BJ (cell line): Measurements from ENCODE around the gene GCNT3. TPM values are rescaled to one million over a fixed set of nuclear protein-coding genes. Genes with fewer than 3 reads are reported as not detected.

Experiments
- CTCF ChIA-PET: fragments of 350-600 bp; formaldehyde crosslinking; extraction: SDS; loops from one replicate; lab custom pipeline; 2021; ENCODE audit warnings: antibody characterized with exemption, inconsistent platforms; lab: Yijun Ruan, JAX
- POLR2A ChIA-PET: fragments of 300-600 bp; sonication (Branson Sonifier 250); formaldehyde crosslinking; extraction: SDS; loops from one replicate; lab custom pipeline; 2021; ENCODE audit warnings: antibody characterized with exemption; lab: Charles Lee
- DNase-seq: peaks from one replicate; pipeline ENCODE4 v3.0.0-alpha.2; 2011; ENCODE audit warnings: low read depth
- H3K27me3 ChIP-seq: 2 replicates; pipeline ENCODE4 v1.6.0; 2011; ENCODE audit warnings: low read length; ENCODE audit not compliant: control insufficient read depth, insufficient read depth
- H3K36me3 ChIP-seq: 2 replicates; pipeline ENCODE4 v1.5.1; 2011; ENCODE audit warnings: low read length; ENCODE audit not compliant: control insufficient read depth, insufficient read depth
- H3K4me3 ChIP-seq: 2 replicates; pipeline ENCODE4 v1.5.1; 2011; ENCODE audit warnings: low read depth, mild to moderate bottlenecking, control low read depth, low read length
- polyA plus RNA-seq: library from polyadenylated mRNA; depleted of rRNA; stranded (reverse); fragments of >200 nt; gene quantifications from 2 replicates; pipeline ENCODE4 v1.2.3, GENCODE V29; 2011
- TF ChIP-seq, protein P1 (sequence below): IDR thresholded peaks from 2 replicates; pipeline ENCODE4 v1.5.1; 2011; ENCODE audit warnings: low read depth, mild to moderate bottlenecking, control low read depth, inconsistent platforms, low read length, moderate library complexity; ENCODE audit not compliant: insufficient read depth

Gene GCNT3
- polyA plus RNA-seq, 1 experiment, result not detected

- ChIA-PET CTCF (no interaction called here), POLR2A (no interaction called here)
- no peaks in the 10 kb centered on the region; the same call in none of the 2 replicates for H3K27me3 ChIP-seq
- no peak overlapping the region for H3K4me3 ChIP-seq
- DNase-seq, result no peak
- no peaks in the 10 kb centered on the region for H3K36me3 ChIP-seq
- TF ChIP-seq, protein P1, sequence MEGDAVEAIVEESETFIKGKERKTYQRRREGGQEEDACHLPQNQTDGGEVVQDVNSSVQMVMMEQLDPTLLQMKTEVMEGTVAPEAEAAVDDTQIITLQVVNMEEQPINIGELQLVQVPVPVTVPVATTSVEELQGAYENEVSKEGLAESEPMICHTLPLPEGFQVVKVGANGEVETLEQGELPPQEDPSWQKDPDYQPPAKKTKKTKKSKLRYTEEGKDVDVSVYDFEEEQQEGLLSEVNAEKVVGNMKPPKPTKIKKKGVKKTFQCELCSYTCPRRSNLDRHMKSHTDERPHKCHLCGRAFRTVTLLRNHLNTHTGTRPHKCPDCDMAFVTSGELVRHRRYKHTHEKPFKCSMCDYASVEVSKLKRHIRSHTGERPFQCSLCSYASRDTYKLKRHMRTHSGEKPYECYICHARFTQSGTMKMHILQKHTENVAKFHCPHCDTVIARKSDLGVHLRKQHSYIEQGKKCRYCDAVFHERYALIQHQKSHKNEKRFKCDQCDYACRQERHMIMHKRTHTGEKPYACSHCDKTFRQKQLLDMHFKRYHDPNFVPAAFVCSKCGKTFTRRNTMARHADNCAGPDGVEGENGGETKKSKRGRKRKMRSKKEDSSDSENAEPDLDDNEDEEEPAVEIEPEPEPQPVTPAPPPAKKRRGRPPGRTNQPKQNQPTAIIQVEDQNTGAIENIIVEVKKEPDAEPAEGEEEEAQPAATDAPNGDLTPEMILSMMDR, result no peak
Measured at GRCh38 chr15:59569477-59569876, 42.1 kb upstream of the GCNT3 start.

DNA sequence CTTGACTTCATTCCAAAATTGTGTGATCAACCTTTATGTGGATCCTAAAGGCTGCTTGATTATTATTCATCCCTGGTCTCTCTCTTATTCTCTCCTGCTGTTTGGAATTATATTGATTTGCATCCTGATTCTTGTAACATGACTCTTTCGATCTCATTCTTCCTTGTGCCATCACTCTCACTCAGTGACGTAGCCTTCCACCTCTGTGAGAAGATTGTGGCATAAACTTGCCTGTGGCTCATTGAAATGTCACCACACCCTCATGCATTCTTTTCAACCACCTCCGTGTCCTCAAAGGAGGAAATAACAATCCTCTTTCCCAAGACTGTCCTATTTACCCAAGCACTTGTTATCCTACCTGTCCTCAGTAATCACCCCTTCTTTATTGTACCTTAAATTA, 41.3 kb upstream of the GCNT3 start:
- POLR2A ChIA-PET, result no interaction called here
- no peaks in the 10 kb centered on the region; the same call in none of the 2 replicates for H3K27me3 ChIP-seq
- H3K36me3 ChIP-seq, result no peaks in the 10 kb centered on the region
- TF ChIP-seq, protein P1, result no peak
- no peak overlapping the region for H3K4me3 ChIP-seq
- CTCF ChIA-PET, result no interaction called here
- DNase-seq, result no peak

DNA sequence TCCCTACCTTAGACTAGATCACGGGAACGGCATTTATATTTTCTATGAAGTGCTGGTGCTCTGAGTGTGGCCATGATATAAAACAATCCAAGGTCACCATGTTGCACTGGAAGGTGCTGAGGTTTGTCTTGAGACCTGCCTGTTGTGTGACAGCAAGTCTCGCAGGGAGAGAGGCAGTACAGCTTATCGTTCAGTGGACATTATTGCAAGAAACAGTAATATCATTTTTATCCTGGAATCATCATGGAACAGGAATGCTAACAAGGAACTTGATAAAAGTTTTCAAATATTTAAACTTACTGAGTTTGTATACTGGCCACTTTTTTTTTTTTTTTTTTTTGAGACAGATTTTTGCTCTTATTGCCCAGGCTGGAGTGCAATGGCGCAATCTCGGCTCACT, 40.0 kb upstream of the GCNT3 start:
- ChIA-PET POLR2A (no interaction called here), CTCF (no interaction called here)
- TF ChIP-seq, protein P1, result no peak
- Histone ChIP-seq H3K4me3 (no peak overlapping the region), H3K27me3 (no peaks in the 10 kb centered on the region; the same call in none of the 2 replicates), H3K36me3 (no peaks in the 10 kb centered on the region)
- no peak for DNase-seq

- TF ChIP-seq, protein P1, result no peak
- ChIA-PET POLR2A (no interaction called here), CTCF (no interaction called here)
- no peaks in the 10 kb centered on the region for H3K36me3 ChIP-seq
- no peak for DNase-seq
- peaks cover 2% of the 10 kb centered on the region for H3K27me3 ChIP-seq
- no peak overlapping the region for H3K4me3 ChIP-seq
Measured at GRCh38 chr15:59583088-59583487, 28.5 kb upstream of the GCNT3 start.

- Histone ChIP-seq H3K4me3 (no peak overlapping the region), H3K36me3 (no peaks in the 10 kb centered on the region), H3K27me3 (peaks cover 2% of the 10 kb centered on the region)
- CTCF ChIA-PET, result no interaction called here
- POLR2A ChIA-PET, result no interaction called here
- TF ChIP-seq, protein P1, result no peak
- DNase-seq, result no peak
Measured at GRCh38 chr15:59587085-59587826, 24.3 kb upstream of the GCNT3 start.
